ENCODE data around the gene C3orf70.

GRCh38 chr3:185134509-185134908 lies 18.4 kb downstream of the C3orf70 start:
- TF ChIP-seq EZH2phosphoT487 (IDR thresholded peaks at IDR 0.05; ENCODE audit: low read depth) (no peak), CTCF (IDR thresholded peaks at IDR 0.05; ENCODE audit: low read depth, low read length) (no peak)
